Measurements from ENCODE around the gene ANKRD9. TPM values are rescaled to one million over a fixed set of nuclear protein-coding genes. Genes with fewer than 3 reads are reported as not detected.

Gene ANKRD9
- total and polyA plus RNA-seq, 2 of the 13 experiments (the other 11 are each of a cell fraction or from before 2014, with no cell fraction given): 10.0 to 15.0 TPM

DNA sequence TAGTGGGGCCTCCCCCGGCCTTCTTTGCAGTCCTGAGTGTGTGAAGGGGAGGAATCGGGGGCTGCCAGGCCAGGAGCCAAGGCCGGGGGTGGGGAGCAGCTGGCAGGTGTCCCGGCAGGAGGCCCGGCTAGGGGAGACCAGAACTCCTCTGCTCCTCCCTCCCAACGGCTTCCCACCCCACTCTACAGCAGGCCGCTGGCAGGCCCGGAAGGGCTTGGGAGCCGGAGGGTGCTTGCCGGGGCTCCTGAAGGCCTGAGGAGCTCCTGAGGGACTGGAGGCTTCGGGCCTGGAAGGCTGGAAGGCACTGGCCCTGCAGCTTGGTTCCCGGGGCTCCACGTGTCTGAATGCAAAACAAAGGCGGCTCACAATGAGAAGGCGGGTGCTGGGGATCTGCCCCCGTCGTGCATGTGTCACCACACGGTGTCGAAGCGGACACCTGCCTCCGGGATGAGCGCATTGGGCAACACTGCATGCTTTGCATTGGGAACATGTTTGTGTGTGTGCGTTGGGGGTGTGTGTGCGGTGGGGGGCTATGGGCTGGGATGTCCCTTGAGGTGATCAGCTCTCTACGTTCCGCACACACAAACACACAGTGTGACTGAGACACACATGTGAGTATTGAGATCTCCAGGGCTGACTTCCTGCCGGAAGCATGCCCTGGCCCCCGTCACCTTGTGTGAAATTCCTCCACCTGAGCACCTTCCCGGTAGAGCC is 30.9 kb upstream of the ANKRD9 start (continued):
- 0 out of 2 replicates have a peak, but pooled peaks have one; percentile 28 for TF ChIP-seq NCOR1 (IDR thresholded peaks at IDR 0.05; ENCODE audit: borderline replicate concordance, low read length)
- no peak for TF ChIP-seq FOSL1 (CRISPR knock-in tag; IDR thresholded peaks at IDR 0.05; ENCODE audit: borderline replicate concordance)
- TF ChIP-seq ZNF841 (CRISPR knock-in tag; IDR thresholded peaks at IDR 0.05; ENCODE audit: borderline replicate concordance): 0 out of 2 replicates have a peak, but pooled peaks have one; percentile 55
- TF ChIP-seq ZKSCAN8 (CRISPR knock-in tag; IDR thresholded peaks at IDR 0.05; ENCODE audit: borderline replicate concordance): no peak; the same call in 1 of the 2 replicates
- no peak for TF ChIP-seq KLF13 (CRISPR knock-in tag; IDR thresholded peaks at IDR 0.05)
- TF ChIP-seq POGZ (CRISPR knock-in tag; IDR thresholded peaks at IDR 0.05): peak; percentile 12; the same call in 1 of the 2 replicates
- peak; percentile 89 for TF ChIP-seq ETV5 (CRISPR knock-in tag; IDR thresholded peaks at IDR 0.05; ENCODE audit: borderline replicate concordance)
- no peak for TF ChIP-seq TEAD2 (CRISPR knock-in tag; IDR thresholded peaks at IDR 0.05)
- TF ChIP-seq ZNF10 (CRISPR knock-in tag; IDR thresholded peaks at IDR 0.05; ENCODE audit: borderline replicate concordance, low read depth): no peak
- no peak for TF ChIP-seq CHD2 (IDR thresholded peaks at IDR 0.05; ENCODE audit: low read depth, low read length)
- no peak for TF ChIP-seq HMGA1 (CRISPR knock-in tag; conservative IDR thresholded peaks at IDR 0.05)
- TF ChIP-seq, protein P1, sequence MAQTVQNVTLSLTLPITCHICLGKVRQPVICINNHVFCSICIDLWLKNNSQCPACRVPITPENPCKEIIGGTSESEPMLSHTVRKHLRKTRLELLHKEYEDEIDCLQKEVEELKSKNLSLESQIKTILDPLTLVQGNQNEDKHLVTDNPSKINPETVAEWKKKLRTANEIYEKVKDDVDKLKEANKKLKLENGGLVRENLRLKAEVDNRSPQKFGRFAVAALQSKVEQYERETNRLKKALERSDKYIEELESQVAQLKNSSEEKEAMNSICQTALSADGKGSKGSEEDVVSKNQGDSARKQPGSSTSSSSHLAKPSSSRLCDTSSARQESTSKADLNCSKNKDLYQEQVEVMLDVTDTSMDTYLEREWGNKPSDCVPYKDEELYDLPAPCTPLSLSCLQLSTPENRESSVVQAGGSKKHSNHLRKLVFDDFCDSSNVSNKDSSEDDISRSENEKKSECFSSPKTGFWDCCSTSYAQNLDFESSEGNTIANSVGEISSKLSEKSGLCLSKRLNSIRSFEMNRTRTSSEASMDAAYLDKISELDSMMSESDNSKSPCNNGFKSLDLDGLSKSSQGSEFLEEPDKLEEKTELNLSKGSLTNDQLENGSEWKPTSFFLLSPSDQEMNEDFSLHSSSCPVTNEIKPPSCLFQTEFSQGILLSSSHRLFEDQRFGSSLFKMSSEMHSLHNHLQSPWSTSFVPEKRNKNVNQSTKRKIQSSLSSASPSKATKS (CRISPR knock-in tag; IDR thresholded peaks at IDR 0.05): no peak
- TF ChIP-seq ZNF713 (CRISPR knock-in tag; IDR thresholded peaks at IDR 0.05): no peak
- TF ChIP-seq KLF15 (CRISPR knock-in tag; IDR thresholded peaks at IDR 0.05; ENCODE audit: borderline replicate concordance): 0 out of 2 replicates have a peak, but pooled peaks have one; percentile 54
- TF ChIP-seq, protein P2, sequence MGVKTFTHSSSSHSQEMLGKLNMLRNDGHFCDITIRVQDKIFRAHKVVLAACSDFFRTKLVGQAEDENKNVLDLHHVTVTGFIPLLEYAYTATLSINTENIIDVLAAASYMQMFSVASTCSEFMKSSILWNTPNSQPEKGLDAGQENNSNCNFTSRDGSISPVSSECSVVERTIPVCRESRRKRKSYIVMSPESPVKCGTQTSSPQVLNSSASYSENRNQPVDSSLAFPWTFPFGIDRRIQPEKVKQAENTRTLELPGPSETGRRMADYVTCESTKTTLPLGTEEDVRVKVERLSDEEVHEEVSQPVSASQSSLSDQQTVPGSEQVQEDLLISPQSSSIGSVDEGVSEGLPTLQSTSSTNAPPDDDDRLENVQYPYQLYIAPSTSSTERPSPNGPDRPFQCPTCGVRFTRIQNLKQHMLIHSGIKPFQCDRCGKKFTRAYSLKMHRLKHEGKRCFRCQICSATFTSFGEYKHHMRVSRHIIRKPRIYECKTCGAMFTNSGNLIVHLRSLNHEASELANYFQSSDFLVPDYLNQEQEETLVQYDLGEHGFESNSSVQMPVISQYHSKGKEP (CRISPR knock-in tag; IDR thresholded peaks at IDR 0.05): no peak
- TF ChIP-seq, protein P3, sequence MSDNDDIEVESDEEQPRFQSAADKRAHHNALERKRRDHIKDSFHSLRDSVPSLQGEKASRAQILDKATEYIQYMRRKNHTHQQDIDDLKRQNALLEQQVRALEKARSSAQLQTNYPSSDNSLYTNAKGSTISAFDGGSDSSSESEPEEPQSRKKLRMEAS (IDR thresholded peaks at IDR 0.05): peak; percentile 96
- TF ChIP-seq HOXA9 (CRISPR knock-in tag; IDR thresholded peaks at IDR 0.05; ENCODE audit: borderline replicate concordance): peak; percentile 83; the same call in 1 of the 2 replicates
- TF ChIP-seq ZFP90 (CRISPR knock-in tag; IDR thresholded peaks at IDR 0.05; ENCODE audit: borderline replicate concordance): no peak
- peak; percentile 51; the same call in 1 of the 2 replicates for TF ChIP-seq NFE2L1 (CRISPR knock-in tag; IDR thresholded peaks at IDR 0.05; ENCODE audit: borderline replicate concordance)
- peak; percentile 37; the same call in 1 of the 2 replicates for TF ChIP-seq ZFYVE20 (CRISPR knock-in tag; IDR thresholded peaks at IDR 0.05; ENCODE audit: borderline replicate concordance, low read depth)
- TF ChIP-seq WIZ (CRISPR knock-in tag; IDR thresholded peaks at IDR 0.05): peak; percentile 55; the same call in 1 of the 2 replicates
- TF ChIP-seq SMAD9 (CRISPR knock-in tag; IDR thresholded peaks at IDR 0.05): no peak
- no peak for TF ChIP-seq ZFP82 (CRISPR knock-in tag; IDR thresholded peaks at IDR 0.05; ENCODE audit: borderline replicate concordance)
- TF ChIP-seq SOX5 (CRISPR knock-in tag; IDR thresholded peaks at IDR 0.05; ENCODE audit: borderline replicate concordance): peak; percentile 90
- no peak for TF ChIP-seq EZH2 (conservative IDR thresholded peaks at IDR 0.05; ENCODE audit: low read depth, low read length)
- no peak for TF ChIP-seq ZSCAN25 (CRISPR knock-in tag; IDR thresholded peaks at IDR 0.05)
- TF ChIP-seq, protein P4, sequence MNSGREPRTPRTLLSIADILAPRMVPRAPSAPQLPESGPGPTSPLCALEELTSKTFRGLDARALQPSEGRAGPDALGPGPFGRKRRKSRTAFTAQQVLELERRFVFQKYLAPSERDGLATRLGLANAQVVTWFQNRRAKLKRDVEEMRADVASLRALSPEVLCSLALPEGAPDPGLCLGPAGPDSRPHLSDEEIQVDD (CRISPR knock-in tag; IDR thresholded peaks at IDR 0.05; ENCODE audit: borderline replicate concordance): no peak
